ENCODE results near the gene NUDT19.
"Not testable (repeated sequence)": the region's sequence is repeated elsewhere in the genome, so short reads cannot be mapped to it uniquely, and the experiment has no call there.

NUDT19 gene

DNA sequence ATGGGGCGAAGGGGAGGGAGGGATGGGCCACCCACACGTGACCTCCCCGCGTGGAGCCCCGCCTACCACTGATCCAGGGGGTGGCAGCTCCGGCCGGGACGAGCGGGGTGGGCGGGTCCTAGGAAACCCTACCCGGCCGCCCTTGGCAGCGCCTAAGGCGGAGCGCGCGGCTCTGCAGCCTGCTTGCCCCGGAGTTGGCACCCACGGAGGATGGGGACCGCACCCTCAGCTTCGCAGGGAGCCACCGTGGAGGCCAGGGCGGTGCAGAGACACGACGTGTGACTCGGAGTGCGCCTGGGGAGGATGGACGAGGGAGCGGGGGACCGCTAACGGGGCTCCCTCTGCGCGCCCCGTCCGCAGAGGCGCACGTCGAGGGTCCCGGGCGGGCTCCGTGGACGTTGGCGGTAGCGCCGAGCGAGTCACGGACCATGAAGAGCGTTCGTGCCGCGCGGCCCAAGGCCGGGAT is 15.9 kb upstream of the NUDT19 start, which contains the start of gene RGS9BP:
RGS9BP (plus strand) TSS at position 129 of the 466 bp plus-strand sequence. CDS start 416 bp downstream, outside the sequence.
- DNase-seq (ENCODE audit: low spot score) = peak; percentile 93

DNA sequence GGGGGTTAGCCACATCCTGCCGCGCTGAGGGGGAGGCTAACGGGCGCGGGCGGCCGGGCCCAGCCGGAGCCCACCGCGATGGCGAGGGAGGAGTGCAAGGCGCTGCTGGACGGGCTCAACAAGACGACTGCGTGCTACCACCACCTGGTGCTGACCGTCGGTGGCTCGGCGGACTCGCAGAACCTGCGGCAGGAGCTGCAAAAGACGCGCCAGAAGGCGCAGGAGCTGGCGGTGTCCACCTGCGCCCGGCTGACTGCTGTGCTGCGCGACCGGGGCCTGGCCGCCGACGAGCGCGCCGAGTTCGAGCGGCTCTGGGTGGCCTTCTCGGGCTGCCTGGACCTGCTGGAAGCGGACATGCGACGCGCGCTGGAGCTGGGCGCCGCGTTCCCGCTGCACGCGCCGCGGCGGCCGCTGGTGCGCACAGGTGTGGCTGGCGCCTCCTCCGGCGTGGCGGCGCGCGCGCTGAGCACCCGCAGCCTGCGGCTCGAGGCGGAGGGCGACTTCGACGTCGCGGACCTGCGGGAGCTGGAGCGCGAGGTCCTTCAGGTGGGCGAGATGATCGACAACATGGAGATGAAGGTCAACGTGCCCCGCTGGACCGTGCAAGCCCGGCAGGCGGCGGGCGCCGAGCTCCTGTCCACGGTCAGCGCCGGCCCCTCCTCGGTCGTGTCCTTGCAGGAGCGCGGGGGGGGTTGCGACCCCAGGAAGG is 15.3 kb upstream of the NUDT19 start:
- no peak for DNase-seq (ENCODE audit: low spot score)

DNA sequence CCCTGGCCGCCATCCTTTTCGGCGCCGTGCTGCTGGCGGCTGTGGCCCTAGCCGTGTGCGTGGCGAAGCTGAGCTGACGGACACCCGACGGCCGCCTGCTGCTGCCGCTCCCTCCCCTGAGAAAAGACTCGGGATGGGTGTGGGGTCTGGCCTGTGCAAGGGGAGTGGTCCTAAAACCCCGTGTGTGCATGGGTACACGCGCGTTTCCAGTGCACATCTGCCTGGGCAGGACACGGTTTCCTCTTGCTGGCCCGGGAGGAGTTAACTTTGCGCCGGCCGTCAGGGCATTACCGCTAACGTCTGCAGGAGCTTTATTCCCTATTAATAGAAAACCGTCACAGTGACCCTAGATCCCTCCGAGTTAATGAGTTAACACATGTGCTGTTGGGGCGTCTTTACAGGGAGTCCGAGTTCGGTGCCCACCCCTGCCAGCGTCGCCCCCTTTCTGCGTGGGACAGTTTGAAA is 14.7 kb upstream of the NUDT19 start:
- no peak for DNase-seq (ENCODE audit: low spot score)

DNA sequence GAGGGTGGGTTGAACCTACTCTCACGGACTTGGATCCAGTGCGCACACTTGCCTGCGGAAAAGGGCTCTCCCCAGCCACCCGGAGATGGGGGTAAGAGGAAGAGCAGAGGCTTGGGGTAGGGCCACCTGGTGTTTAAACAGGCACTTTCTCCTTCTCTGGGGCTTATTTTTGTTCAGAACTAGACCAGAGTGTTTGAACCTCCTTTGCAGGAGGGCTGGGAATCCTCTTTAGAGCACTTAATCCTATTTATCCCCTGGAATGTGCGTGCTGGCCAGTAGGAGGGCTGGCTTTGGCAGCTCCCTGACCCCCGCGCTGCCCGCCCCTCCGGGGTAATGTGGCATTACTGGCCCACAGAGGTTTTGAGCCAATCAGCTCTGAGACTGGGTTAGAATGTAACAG is 14.0 kb upstream of the NUDT19 start:
- no peak for DNase-seq (ENCODE audit: low spot score)

DNA sequence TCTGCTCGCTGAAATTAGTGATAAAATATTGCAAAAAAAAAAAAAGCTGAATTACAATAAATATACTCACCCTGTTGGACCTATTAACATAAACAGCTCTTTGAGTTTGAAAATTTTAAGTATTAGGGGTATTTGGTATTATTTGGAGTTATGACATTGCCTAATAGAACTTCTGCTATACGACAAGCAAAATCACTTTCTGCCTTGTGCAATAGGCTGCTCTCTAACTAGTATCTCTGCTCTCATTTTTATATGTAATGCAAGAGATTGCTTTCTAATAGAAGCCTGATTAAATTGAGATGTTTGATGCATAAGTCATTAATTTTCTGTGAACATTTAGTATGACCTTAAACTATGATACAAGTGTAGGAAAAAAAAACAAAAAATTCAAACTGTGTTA is 10.6 kb upstream of the NUDT19 start:
- no peak for DNase-seq (ENCODE audit: low spot score)

DNA sequence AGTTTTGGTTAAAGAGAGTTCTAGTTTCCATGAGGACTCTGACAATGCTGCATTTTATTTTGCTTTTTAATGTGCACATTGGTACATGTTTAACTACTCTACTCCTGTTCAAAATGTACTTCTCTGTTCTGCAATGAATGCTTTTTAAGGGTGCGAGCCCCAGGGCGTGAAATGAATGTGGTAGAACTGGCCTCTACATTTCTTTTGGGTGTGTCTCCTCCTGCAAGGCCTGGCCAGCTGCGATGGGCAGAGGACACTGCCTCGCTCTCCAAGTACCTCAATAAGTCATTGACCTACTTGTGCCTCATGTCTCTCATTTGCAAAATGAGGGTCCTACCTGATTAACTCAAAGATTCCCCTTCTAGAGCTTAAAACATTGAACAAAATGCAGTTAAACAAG is 9.3 kb upstream of the NUDT19 start:
- no peak for DNase-seq (ENCODE audit: low spot score)

DNA sequence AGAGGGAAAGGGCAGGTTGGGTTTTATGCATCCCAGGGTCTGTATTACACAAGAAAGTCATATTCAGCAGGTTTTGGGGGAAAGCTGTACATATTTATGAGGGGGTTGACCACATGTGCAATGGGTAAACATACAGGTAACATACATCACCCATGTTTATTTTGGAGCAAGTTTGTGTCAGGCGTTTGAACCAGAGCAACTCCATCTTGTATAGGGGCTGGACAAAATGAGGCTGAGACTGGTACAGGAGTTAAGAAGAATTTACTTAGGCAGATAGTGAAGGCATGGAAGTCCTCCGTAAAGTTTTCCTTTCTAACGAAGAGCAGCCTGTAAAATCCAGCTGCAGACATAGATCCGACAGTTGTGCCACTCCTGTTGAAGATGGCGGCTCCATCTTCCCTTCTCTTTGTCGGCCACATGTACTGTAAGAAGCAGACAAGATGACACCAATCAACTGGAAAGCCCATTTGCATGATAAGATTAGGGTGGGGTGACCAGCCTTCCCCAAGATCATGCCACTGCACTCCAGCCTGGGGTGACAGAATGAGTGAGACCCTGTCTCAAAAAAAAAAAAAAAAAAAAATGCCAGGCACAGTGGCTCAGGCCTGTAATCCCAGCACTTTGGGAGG is 4.7 kb upstream of the NUDT19 start:
- DNase-seq (ENCODE audit: low spot score) = no peak

DNA sequence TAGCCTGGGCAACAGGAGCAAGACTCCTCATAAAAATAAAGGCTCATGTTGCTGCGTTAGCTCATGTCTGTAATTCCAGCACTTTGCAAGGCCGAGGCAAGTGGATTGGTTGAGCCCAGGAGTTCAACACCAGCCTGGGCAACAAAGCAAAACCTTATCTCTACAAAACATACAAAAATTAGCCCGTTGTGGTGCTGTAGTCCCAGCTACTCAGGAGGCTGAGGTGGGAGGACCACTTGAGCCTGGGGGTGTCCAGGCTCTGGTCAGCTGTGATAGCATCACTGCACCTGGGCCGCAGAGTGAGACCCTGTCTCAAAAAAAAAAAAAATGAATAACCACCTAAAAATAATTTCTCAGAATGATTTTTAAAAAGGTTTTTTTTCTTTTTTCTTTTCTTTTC is 3.9 kb upstream of the NUDT19 start:
- no peak for DNase-seq (ENCODE audit: low spot score)

DNA sequence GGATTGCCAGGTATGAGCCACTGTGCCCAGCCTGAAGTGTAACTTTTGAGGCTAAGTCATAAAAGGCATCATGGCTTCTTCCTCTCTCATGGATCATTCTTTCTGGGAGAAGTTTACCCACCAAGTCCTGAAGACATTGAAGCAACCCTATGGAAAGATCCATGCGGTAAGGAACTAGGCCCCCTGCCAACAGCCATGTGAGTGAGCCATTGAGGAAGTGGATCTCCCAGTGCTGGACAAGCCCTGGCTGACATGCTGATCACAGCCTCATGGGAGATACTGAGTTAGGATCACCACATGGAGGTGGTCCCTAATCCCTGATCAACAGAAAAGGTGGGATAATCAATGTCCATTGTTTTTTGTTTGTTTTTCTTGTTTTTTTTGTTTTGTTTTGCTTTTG is 3.3 kb upstream of the NUDT19 start:
- no peak for DNase-seq (ENCODE audit: low spot score)

DNA sequence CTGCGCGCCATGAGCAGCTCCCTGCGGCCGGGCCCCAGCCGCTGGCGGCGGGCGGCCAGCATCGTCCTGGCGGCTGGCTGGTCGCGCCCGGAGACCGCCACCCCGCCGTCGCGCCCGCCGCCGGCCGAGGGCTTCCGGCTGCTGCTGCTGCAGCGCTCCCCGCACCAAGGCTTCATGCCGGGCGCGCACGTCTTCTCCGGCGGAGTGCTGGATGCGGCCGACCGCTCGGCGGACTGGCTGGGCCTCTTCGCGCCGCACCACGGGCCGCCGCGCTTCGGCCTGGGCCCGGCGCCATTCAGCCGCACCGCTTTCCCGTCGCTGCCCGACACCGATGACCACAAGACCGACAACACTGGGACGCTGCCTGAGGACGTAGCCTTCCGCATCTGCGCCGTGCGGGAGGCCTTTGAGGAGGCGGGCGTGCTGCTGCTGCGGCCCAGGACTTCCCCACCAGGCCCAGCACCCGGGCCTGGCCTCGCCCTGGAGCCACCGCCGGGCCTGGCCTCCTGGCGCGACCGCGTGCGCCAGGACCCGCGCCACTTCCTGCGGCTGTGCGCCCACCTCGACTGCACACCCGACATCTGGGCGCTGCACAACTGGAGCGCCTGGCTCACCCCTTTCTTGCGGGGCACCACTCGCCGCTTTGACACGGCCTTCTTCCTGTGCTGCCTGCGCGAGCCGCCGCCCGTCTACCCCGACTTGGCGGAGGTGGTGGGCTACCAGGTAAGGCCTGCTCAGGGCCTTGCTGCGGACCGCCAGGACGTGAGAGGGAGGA is 518 bp downstream of the NUDT19 start:
- DNase-seq (ENCODE audit: low spot score) = peak; percentile 84

DNA sequence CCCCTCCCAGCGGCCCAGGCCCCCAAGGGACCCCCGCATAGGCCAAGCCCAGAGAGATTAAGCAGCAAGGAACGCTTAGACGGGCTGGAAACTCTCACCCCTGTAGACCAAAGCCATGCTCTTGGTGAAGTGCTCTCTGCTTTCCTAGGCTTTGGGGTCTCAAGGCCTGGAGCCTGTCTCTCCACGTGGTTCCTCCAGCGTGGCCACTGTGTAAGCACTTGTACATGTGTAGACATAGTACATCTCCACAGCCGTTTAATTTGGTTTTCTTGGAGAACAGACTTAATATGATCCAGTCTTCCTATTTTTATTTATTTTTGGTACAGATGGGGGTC is 1.1 kb downstream of the NUDT19 start:
- no peak for DNase-seq (ENCODE audit: low spot score)

DNA sequence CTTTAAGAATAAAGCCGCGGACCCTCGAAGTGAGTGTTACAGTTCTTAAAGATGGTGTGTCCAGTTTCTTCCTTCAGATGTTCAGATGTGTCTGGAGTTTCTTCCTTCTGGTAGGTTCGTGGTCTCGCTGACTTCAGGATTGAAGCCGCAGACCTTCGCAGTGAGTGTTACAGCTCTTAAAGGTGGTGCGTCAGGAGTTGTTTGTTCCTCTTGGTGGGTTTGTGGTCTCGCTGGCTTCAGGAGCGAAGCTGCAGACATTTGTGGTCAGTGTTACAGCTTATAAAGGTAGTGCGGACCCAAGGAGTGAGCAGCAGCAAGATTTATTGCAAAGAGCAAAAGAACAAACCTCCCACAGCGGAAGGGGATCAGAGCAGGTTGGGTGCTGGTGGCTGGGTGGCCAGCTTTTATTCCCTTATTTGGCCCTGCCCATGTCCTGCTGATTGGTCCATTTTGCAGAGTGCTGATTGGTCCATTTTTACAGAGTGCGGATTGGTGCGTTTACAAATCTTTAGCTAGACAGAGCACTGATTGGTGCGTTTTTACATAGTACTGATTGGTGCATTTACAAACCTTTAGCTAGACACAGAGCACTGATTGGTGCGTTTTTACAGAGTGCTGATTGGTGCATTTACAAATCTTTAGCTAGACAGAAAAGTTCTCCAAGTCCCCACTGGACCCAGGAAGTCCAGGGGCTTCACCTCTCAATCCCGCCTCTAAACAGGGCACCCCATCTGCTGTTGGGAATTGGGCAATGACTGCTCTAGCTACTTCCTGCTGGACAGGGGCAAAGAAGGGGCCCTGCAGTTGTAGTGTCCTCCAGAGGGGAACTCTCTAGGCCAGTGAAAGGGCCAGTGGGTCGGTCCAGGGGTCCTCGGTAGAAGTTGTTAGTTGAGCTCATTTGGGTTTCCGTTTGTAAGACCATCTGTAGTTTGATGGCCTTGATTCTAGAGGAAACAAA is 1.8 kb downstream of the NUDT19 start:
- not testable (repeated sequence) for DNase-seq (ENCODE audit: low spot score)

DNA sequence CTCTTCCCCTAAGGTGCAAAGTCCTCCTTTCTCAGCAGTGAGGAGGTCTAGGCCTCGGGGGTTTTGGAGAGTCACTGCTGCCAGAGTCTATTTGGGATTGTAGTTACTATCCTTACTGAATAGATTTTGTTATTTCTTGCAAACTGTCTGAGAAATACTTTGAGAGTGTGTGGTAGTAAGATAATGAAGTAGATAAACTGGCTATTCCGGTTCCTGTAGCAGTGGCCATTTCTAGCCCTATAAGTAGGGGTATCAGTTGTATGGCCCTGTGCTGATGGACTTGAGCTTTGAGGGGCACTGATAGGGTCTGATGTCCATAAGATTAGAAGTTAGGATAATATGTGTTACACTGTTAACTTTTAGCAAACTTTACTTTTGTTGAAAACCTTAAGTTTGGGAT is 2.7 kb downstream of the NUDT19 start:
- DNase-seq (ENCODE audit: low spot score) = not testable (repeated sequence)

DNA sequence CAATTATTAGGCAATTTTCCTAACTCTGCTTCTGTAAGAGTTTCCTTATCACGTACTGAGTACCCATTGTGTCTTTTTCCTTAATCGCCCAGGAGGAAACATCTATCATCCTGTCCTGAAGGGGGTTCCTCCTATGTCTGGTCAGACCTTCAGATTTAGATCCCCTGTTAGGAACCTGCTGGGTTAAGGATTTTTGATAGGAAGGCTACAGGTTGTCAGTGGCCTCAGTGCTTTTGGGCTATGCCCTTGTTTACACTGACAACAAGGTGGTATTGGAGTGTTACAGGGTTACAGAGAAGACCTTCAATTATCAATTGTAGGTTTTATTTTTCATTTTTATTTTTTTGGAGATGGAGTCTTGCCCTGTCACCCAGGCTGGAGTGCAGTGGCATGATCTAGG is 3.2 kb downstream of the NUDT19 start:
- not testable (repeated sequence) for DNase-seq (ENCODE audit: low spot score)

DNA sequence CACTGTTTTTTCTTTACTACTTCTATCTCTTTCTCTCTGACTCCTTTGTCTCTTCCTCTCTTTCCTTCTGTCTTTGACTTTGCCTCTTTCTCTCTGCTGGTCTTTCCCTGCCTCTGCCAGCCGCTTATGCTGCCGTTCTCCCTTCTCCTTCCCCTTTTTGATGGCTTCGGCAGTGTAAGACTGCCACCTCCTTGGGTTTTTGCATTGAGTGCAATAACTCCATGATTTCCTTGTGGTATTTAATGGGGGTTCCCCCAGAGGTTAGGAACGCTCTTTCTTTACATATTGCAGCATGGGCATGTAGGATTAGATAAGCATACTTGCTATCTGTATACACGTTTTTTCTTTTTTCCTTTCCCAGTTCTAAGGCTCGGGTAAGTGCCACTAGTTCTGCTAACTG is 3.9 kb downstream of the NUDT19 start:
- DNase-seq (ENCODE audit: low spot score) = not testable (repeated sequence)

DNA sequence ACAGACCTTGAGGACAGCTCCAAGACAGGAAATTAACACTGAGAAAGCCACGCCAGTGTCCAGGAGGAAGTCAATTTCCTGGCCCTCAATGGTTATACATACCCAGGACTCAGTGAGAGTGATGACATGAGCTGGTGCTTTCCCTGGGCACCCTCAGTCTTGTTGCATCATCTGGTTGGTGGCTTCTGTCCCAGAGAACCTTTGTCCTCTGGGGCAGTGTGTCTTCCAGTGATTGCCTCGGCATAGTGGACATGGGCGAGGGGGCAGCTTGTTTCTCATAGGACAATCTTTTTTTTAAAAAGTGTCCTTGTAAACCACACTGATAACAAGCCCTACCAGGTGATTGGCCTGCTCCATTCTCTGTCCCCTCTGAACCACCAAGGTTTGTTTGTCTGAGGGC is 5.2 kb downstream of the NUDT19 start:
- DNase-seq (ENCODE audit: low spot score) = not testable (repeated sequence)

DNA sequence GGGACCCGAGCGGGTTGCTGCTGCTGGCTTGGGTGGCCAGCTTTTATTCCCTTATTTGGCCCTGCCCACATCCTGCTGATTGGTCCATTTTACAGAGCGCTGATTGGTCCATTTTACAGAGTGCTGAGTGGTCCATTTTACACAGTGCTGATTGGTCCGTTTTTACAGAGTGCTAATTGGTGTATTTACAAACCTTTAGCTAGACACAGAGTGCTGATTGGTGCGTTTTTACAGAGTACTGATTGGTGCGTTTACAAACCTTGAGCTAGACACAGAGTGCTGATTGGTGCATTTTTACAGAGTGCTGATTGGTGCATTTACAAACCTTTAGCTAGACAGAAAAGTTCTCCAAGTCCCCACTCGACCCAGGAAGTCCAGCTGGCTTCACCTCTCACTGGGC is 8.5 kb downstream of the NUDT19 start:
- DNase-seq (ENCODE audit: low spot score) = not testable (repeated sequence)

DNA sequence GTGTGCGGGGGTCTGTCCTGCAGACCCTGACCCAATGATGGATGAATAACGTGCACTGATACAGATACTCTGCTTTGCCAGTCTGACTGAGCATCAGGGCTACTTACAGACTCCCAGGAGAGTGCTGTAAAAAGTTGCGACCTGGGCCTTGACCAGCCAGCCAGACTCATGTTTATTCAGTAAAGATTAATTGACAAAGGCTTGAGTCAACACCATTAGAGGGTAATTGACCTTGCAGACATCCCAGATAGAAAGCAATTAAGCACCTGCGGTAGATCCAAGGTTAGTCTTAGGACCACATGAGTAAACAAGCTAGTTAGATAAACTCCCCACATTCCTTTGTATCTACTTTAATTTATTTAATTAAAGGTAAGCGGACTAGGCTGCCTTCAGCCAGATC is 10.4 kb downstream of the NUDT19 start:
- no peak for DNase-seq (ENCODE audit: low spot score)

DNA sequence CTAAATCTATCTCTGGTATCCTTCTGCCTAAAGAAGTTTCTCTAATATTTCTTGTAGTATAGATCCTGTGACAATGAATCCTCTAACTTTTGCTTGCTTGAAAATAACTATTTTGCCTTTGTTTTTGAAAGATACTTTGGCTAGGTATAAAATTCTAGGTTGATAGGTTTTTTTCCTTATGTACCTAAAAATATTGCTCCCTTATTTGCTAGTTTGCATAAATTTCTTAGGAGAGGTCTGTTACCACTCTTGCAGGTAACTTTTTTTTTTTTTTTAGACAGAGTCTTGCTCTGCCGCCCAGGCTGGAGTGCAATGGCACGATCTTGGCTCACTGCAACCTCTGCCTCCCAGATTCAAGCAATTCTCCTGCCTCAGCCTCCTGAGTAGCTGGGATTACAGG is 12.4 kb downstream of the NUDT19 start:
- DNase-seq (ENCODE audit: low spot score) = not testable (repeated sequence)

DNA sequence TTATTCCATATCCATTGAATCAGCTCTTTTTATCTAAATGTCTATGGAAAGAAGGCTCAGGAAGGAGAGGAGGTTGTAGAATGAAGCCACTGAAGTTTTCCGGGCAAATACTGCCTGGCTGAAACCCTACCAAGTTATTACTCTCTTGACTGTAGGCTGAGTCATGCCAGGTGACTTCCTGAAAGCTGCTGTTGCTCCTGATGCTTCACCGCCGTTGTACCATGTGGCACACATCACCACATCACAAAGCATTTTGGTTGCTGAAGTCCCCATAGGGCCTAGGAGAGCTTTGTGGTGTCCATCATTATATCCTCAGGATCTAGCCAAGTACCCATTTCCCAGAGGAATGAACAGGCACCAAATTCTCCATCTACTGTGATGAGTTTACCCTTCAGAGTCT is 16.8 kb downstream of the NUDT19 start:
- no peak for DNase-seq (ENCODE audit: low spot score)

DNA sequence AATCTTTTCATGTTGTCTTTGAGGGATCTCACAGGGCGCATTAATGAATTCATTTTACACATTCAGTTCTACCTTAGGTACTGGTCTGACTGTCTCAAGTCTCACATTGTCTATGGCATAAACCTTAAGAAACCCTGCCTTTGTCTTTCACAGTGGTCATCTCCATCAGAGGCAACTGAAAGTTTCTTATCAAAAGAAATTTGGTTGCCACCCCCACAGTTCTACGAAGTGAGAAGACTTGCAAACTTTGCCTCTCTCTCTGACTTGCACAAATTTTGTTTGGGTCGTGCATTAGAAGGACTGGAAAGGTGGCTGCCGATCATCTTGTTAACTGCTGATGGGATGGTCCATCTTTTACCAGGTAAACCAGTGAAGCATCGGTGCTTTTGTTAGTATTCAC is 17.4 kb downstream of the NUDT19 start:
- DNase-seq (ENCODE audit: low spot score) = no peak

DNA sequence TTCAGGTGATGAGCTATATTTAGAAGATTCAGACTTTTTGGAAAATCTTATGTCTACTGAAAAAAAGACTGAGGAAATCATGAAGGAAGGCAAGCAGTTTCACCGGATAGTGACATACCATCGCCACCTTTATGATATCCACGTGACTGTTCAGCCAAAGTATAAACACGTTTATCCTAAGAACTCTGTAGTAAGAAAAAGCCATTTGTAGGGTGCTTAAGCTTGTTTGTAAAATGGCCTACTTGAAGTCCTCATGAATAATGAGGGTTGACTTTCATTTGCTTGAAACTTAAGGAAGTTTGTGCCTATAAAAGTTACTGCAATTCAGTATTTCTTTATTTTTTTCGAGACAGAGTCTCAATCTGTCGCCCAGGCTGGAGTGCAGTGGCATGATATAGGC is 20.1 kb downstream of the NUDT19 start:
- no peak for DNase-seq (ENCODE audit: low spot score)
